Esophagus mucosa (tissue), 1 donor: Measurements from ENCODE around the gene MCHR1. TPM values are rescaled to one million over a fixed set of nuclear protein-coding genes. Genes with fewer than 3 reads are reported as not detected.

Experiments used
- ATAC-seq: fragments of 200-7000 bp; cut with Tn5 transposase; one replicate; pipeline ENCODE4 v1.9.1; 2020
- total RNA-seq: library from RNA; stranded (reverse); gene quantifications from one replicate; pipeline ENCODE4 v1.2.4, GENCODE V29; 2023
- donor health status: DM: yes; HTN: yes; CAD: no.

The MCHR1 gene
- total RNA-seq, 1 donor from 2014 or later = not detected

DNA sequence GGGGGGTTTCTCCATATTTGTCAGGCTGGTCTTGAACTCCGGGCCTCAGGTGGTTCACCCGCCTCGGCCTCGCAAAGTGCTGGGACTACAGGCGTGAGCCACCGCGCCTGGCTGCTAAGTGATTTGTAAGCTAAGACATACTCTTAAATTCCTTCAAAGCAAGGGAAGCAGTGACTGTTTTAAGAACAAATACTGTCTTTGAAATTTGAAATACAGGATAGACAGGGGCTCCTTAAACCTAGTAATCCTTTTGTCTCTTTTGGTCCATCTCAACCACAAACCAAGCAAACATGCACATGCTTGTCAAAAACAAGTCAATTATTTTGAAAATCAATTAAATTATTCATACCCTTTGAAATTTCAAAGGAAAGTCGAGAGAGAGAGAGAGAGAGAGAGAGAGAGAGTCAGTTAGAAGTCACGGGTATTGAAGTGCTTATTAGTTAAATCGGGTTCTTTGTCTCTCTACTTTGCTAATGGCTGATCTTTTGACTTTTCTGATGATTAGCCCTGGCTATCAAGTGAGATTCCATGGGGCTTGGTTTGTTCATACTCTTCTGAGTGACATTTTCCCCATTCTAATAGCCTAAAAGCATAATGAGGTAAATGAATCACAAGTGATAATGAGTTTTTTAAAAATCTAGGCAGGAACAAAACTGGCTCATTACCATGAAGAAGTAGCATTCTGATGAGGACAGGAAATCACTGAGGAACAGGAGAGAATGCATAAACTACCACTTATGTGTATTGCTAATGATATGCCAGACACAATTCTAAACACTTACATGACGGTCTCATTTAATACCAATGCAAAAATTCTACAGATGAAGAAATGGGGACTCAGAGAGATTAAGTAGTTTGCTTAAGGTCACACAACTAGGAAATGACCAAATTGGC is 48.0 kb downstream of the MCHR1 start:
- peak; percentile 22 for ATAC-seq

DNA sequence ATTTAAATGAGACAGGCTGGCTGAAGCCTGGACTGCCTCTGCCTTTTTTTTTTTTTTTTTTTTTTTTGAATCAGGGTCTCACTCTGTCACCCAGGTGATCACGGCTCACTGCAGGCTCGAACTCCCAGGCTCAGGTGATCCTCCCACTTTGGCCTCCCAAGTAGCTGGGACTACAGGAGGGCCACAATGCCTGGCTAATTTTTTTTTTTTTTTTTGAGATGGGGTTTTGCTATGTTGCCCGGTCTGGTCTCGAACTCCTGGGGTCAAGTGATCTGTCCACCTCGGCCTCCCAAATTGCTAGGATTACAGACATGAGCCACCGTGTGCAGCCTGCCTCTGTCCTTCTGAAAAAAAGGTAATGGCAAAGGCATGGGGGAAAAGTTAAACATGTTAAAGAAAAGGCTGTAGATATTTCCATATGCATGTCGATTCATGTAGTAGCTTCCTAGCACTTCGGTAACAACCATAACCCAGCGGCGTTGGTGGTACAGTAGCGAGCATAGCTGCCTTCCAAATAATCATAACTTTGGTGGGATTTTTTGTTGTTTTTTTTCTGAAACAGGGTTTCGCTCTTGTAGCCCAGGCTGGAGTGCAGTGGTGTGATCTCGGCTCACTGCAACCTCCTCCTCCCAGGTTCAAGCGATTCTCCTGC is 48.8 kb downstream of the MCHR1 start:
- ATAC-seq = no peak

DNA sequence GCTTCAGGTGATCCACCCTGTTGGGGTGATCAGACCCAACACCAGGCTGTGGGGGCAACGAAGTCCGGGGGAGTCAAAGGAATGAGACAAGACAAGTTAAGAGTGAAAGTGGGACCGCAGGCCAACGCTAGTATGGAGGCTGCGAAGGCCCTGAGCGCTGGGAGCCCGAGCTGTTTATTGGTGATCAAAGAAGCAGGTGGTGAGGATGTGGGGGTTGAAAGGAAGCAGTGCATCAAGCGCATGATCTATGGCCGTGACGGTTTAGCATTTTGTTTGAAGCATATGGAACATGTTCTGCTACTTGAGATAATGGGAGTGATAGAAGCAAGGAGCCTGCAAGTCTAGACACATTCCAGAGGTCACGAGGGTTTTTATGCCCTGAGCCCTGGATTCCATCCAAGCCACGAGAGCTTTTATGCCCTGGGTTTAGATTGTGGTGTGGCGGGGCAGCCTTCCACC is 49.5 kb downstream of the MCHR1 start:
- ATAC-seq = peak; percentile 57

DNA sequence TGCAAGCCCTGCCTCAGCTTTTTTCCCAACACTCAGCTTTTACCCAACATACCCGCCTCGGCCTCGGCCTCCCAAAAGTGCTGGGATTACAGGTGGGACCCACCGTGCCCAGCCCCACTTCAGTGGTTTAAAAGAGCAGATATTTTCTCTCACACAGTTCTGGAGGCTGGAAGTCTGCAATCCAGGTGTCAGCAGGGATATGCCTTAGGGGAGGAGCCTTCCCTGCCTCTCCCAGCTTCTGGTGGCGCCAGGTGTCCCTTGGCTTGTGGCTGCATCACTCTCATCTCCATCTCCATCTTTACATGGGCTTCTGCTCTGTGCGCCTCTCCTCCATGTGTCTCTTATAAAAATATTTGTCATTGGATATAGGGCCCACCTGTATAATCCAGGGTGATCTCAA is 50.0 kb downstream of the MCHR1 start:
- no peak for ATAC-seq

Other genes starting within 250 kb of the MCHR1 start
- 19.4 TPM for gene MRTFA, start 42.8 kb upstream of the MCHR1 start, total RNA-seq
- 16.1 TPM for gene SLC25A17, start 139.9 kb downstream of the MCHR1 start, total RNA-seq
- gene ST13, start 177.2 kb downstream of the MCHR1 start, total RNA-seq = 120 TPM
- 14.3 TPM for gene XPNPEP3, start 177.7 kb downstream of the MCHR1 start, total RNA-seq
- gene DNAJB7, start 182.6 kb downstream of the MCHR1 start, total RNA-seq = not detected